ENCODE data around the gene CCNY. TPM values are rescaled to one million over a fixed set of nuclear protein-coding genes. Genes with fewer than 3 reads are reported as not detected.

Gene CCNY
- total RNA-seq, 1 experiment from 2014 or later = 49.7 TPM

Other genes with a start within 250 kb of the CCNY start
- gene CUL2, start 246.2 kb upstream of the CCNY start, total RNA-seq (2014; rRNA removed; shearing (Covaris generic)) = 27.1 and 32.4 TPM in 2 replicates
- 31.8 and 36.0 TPM in 2 replicates for gene CREM, start 209.7 kb upstream of the CCNY start, total RNA-seq (2014; rRNA removed; shearing (Covaris generic))

Measured in H7 (cell line).